SU-DHL-6 (cell line): Measurements from ENCODE around the gene CSNK1A1.
"Not testable (repeated sequence)": the region's sequence is repeated elsewhere in the genome, so short reads cannot be mapped to it uniquely, and the experiment has no call there.

Experiments used
- H2AFZ ChIP-seq: fragments of 200-600 bp; sonication (generic); 2 replicates; pipeline ENCODE4 v1.6.1; 2014; ENCODE audit warnings: low read depth, mild to moderate bottlenecking, moderate library complexity, mixed read lengths, antibody characterized with exemption, low read length; ENCODE audit not compliant: severe bottlenecking
- H3F3A ChIP-seq: fragments of 200-600 bp; shearing (Covaris generic); 2 replicates; pipeline ENCODE4 v1.6.0; 2016; ENCODE audit warnings: antibody characterized with exemption, mild to moderate bottlenecking; ENCODE audit not compliant: insufficient read depth
- H3K27ac ChIP-seq: fragments of 200-600 bp; sonication (generic); 2 replicates; pipeline ENCODE4 v1.5.1; 2016; ENCODE audit warnings: low read depth, mild to moderate bottlenecking, low read length, moderate library complexity, mixed read lengths
- H3K27me3 ChIP-seq: fragments of 200-600 bp; sonication (generic), shearing (Covaris generic); 2 replicates; pipeline ENCODE4 v1.6.0; 2014; ENCODE audit warnings: mild to moderate bottlenecking, low read length
- H3K36me3 ChIP-seq: fragments of 200-600 bp; sonication (generic); 2 replicates; pipeline ENCODE4 v1.6.1; 2014; ENCODE audit warnings: mild to moderate bottlenecking, low read length, mixed read lengths
- H3K4me2 ChIP-seq: fragments of 300-600, 200-600 bp; shearing (Covaris generic), sonication (generic); 2 replicates; pipeline ENCODE4 v1.6.0; 2014; ENCODE audit warnings: low read length, low read depth, mild to moderate bottlenecking; ENCODE audit not compliant: poor library complexity, severe bottlenecking
- H3K4me3 ChIP-seq: fragments of 200-600 bp; sonication (generic); 2 replicates; pipeline ENCODE4 v1.5.1; 2014; ENCODE audit warnings: antibody characterized with exemption, low read length, mild to moderate bottlenecking, mixed read lengths; ENCODE audit not compliant: insufficient read depth, poor library complexity, severe bottlenecking
- H3K79me2 ChIP-seq: fragments of 200-600 bp; sonication (generic); 2 replicates; pipeline ENCODE4 v1.6.1; 2014; ENCODE audit warnings: mild to moderate bottlenecking, low read length, moderate library complexity; ENCODE audit not compliant: insufficient read depth
- H3K9ac ChIP-seq: fragments of 200-600 bp; sonication (generic); 2 replicates; pipeline ENCODE4 v1.7.0; 2014; ENCODE audit warnings: mild to moderate bottlenecking, low read length
- H3K9me2 ChIP-seq: fragments of 200-600 bp; sonication (generic); replicated peaks from 2 replicates; pipeline ENCODE4 v1.6.1; 2014; ENCODE audit warnings: low read length; ENCODE audit not compliant: insufficient read depth
- H3K9me3 ChIP-seq: fragments of 200-600 bp; sonication (generic); 2 replicates; pipeline ENCODE4 v1.6.1; 2014; ENCODE audit warnings: low read length, mixed read lengths; ENCODE audit not compliant: insufficient read depth
- H4K20me1 ChIP-seq: fragments of 200-600 bp; sonication (generic); 2 replicates; pipeline ENCODE4 v1.6.1; 2014; ENCODE audit warnings: low read depth, mild to moderate bottlenecking, antibody characterized with exemption, low read length, moderate library complexity, mixed read lengths
- EZH2phosphoT487 ChIP-seq: fragments of 200-600 bp; sonication (generic), shearing (Covaris generic); conservative IDR thresholded peaks from 2 replicates; pipeline ENCODE4 v1.6.1; 2018; ENCODE audit warnings: mild to moderate bottlenecking, antibody characterized with exemption, low read length, moderate library complexity, mixed read lengths
- TF ChIP-seq, protein P1 (sequence below): fragments of 200-600 bp; sonication (generic); IDR thresholded peaks from one replicate; pipeline ENCODE4 v1.5.1; 2017; ENCODE audit warnings: antibody characterized with exemption, mild to moderate bottlenecking, low read length, moderate library complexity; ENCODE audit not compliant: insufficient read depth, poor library complexity, severe bottlenecking

Gene CSNK1A1

DNA sequence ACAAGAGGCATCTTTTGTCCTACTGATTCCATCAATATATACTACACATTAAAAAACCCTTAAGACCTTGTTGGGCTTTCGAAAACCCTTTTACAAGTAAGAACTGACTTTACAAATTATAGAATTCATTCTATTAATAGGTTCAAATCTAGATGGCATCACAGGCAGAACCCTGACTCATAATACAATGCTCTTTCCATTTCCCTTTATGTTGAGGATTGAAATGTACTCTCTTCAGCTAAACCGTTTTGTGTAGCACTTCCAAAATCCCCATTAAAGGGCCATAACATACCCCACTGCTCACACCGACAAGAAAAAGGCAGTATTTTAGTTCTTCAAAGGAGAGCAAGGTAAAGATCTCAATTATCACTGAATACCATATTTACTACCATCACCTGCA is 11.2 kb downstream of the CSNK1A1 start:
- H3K4me2 ChIP-seq: no peak overlapping the region

DNA sequence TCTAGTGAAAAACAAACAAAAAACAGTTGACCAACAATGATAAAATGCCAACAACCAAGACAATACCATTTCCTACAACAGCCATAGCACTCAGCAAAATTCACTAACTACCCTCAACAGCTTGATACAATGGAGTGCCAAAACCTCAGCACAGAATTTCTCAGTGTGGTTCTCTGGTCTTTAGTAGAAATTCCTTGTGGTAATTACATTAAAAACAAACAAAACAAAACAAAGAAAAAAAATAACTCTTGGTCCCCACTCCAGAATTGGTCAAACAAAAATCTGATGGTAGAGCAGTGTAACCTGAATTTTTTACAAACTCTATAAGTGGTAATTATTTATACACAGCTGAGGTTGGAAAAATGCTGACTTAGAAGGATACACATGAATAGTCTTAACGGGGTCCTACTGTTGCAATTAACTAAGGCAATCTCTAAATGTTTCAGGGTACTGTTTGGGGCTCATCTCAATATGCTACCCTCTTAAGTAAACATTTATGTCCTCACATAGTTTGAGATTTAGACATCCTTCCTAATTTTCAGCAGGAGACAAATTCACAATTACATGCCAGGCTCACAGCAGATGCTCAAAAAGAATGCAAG is 13.8 kb downstream of the CSNK1A1 start:
- Histone ChIP-seq H3F3A (no peaks in the 10 kb centered on the region), H2AFZ (no peak overlapping the region), H3K9me2 (no peaks in the 10 kb centered on the region), H3K27ac (no peak overlapping the region), H3K4me3 (no peak overlapping the region), H3K9ac (no peak overlapping the region), H3K79me2 (peaks cover 95% of the 10 kb centered on the region), H4K20me1 (peaks cover 42% of the 10 kb centered on the region), H3K27me3 (no peaks in the 10 kb centered on the region), H3K36me3 (peaks cover 10% of the 10 kb centered on the region; the same call in 1 of the 2 replicates), H3K9me3 (no peaks in the 10 kb centered on the region), H3K4me2 (no peak overlapping the region)
- TF ChIP-seq EZH2phosphoT487: no peak
- TF ChIP-seq, protein P1, sequence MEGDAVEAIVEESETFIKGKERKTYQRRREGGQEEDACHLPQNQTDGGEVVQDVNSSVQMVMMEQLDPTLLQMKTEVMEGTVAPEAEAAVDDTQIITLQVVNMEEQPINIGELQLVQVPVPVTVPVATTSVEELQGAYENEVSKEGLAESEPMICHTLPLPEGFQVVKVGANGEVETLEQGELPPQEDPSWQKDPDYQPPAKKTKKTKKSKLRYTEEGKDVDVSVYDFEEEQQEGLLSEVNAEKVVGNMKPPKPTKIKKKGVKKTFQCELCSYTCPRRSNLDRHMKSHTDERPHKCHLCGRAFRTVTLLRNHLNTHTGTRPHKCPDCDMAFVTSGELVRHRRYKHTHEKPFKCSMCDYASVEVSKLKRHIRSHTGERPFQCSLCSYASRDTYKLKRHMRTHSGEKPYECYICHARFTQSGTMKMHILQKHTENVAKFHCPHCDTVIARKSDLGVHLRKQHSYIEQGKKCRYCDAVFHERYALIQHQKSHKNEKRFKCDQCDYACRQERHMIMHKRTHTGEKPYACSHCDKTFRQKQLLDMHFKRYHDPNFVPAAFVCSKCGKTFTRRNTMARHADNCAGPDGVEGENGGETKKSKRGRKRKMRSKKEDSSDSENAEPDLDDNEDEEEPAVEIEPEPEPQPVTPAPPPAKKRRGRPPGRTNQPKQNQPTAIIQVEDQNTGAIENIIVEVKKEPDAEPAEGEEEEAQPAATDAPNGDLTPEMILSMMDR: no peak

More for the DNA sequence above, 11.2 kb downstream of the CSNK1A1 start:
- no peak overlapping the region for H2AFZ ChIP-seq
- H3F3A ChIP-seq: no peaks in the 10 kb centered on the region
- peaks cover 23% of the 10 kb centered on the region; the same call in 1 of the 2 replicates for H3K36me3 ChIP-seq
- no peak overlapping the region for H3K4me3 ChIP-seq
- peaks cover 35% of the 10 kb centered on the region for H4K20me1 ChIP-seq
- H3K9ac ChIP-seq: no peak overlapping the region
- no peaks in the 10 kb centered on the region for H3K9me2 ChIP-seq
- no peaks in the 10 kb centered on the region for H3K9me3 ChIP-seq
- H3K27ac ChIP-seq: no peak overlapping the region
- H3K27me3 ChIP-seq: no peaks in the 10 kb centered on the region
- TF ChIP-seq, protein P1: no peak
- TF ChIP-seq EZH2phosphoT487: no peak
- H3K79me2 ChIP-seq: peaks cover 92% of the 10 kb centered on the region

- H3K27me3 ChIP-seq, H3K9me2 ChIP-seq, H2AFZ ChIP-seq, H3K36me3 ChIP-seq, H3K9ac ChIP-seq, H3K4me2 ChIP-seq, H3F3A ChIP-seq, H3K27ac ChIP-seq, H3K4me3 ChIP-seq, H3K9me3 ChIP-seq: not testable (repeated sequence)
- Histone ChIP-seq H4K20me1 (peaks cover 42% of the 10 kb centered on the region), H3K79me2 (peaks cover 98% of the 10 kb centered on the region)
Observed at GRCh38 chr5:149535787-149536186, 15.5 kb downstream of the CSNK1A1 start.

DNA sequence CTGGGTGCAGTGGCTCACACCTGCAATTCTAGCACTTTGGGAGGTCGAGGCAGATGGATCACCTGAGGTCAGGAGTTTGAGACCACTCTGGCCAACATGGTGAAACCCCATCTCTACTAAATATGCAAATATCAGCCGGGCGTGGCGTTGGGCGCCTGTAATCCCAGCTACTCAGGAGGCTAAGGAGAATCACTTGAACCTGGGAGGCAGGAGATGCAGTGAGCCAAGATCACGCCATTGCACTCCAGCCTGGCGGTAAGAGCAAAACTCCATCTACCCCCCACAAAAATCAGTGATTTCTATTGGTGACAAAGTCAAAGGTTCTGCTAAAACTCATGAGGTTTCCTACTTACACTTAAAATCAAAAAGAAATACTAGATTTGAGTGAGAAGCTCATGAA is 18.8 kb downstream of the CSNK1A1 start:
- Histone ChIP-seq H3F3A (no peaks in the 10 kb centered on the region), H3K79me2 (peaks cover 100% of the 10 kb centered on the region), H3K9me3 (no peaks in the 10 kb centered on the region), H3K36me3 (peaks cover 3% of the 10 kb centered on the region; the same call in 1 of the 2 replicates), H3K4me2 (no peak overlapping the region), H3K9ac (no peak overlapping the region), H4K20me1 (peaks cover 54% of the 10 kb centered on the region), H3K9me2 (no peaks in the 10 kb centered on the region), H3K27me3 (no peaks in the 10 kb centered on the region), H2AFZ (no peak overlapping the region), H3K4me3 (no peak overlapping the region), H3K27ac (no peak overlapping the region)
- TF ChIP-seq, protein P1: no peak
- no peak for TF ChIP-seq EZH2phosphoT487
